Left colon (tissue), 2 donors: ENCODE measurements around the gene PDZRN4. TPM values are rescaled to one million over a fixed set of nuclear protein-coding genes. Genes with fewer than 3 reads are reported as not detected.
"Not testable (repeated sequence)": the region's sequence is repeated elsewhere in the genome, so short reads cannot be mapped to it uniquely, and the experiment has no call there.

Experiments
- ATAC-seq: fragments of 200-7000 bp; cut with Tn5 transposase; one replicate; pipeline ENCODE4 v1.9.1; 2020; ENCODE audit warnings: mild to moderate bottlenecking, moderate library complexity
- DNase-seq, 2 donors: peaks; one replicate each; pipeline ENCODE4 v3.0.0-alpha.2; 2020
- intact Hi-C, 2 donors: fragments of 100-400 bp; cut with DNase I in 1 of 2; cut with micrococcal nuclease in 1 of 2; formaldehyde crosslinking; loops; one replicate each; pipeline versions ENCODE4 v1.11.2 to v1.14.0; 2022; cut with DNase I, micrococcal nuclease
- total RNA-seq, 2 donors: library from RNA; stranded (reverse); fragmentation: NEBNext Ultra II Directional; extraction: Animal tissue kit (Norgen Biotek cat#: 25700); gene quantifications; one replicate each; pipeline ENCODE4 v1.2.1, GENCODE V29; 2021
- donor health status: DM: no; HTN: no; CAD: no.
- donor health status: DM: yes; HTN: yes; CAD: no.

PDZRN4 gene
- total RNA-seq, 2 donors from 2014 or later = 0.12 to 3.5 TPM

DNA sequence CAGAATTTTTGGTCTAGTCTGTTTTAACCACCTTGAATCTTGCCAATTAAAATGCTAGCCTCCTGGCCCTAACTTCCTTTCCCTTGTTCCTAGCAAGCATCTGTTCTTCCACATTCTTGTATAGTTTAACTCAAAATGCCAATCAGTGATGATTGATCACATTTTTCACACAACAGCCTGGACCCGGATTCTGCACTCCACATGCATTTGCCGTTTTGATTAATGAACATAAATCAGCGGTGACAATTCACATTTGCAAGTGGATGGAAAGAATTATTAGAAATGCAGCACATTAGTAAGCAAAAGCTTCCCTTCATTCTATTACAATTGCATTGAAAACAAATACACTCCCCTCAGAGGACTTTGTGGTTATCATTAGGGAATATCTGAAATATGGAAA lies 83.4 kb downstream of the PDZRN4 start:
- intact Hi-C loops = loop anchor here in 1 of 2 donors (10.0 kb wide), 1 partner anchor 753 kb away; no protein-coding TSS in a partner anchor
- DNase-seq (no peak), ATAC-seq (no peak)

GRCh38 chr12:41274643-41275042 lies 86.5 kb downstream of the PDZRN4 start:
- no peak for ATAC-seq
- DNase-seq = no peak
- intact Hi-C loops = loop anchor here in 1 of 2 donors (10.0 kb wide), 1 partner anchor 750 kb away; no protein-coding TSS in a partner anchor

GRCh38 chr12:41277100-41277945 lies 89.2 kb downstream of the PDZRN4 start:
- no peak for DNase-seq
- no peak for ATAC-seq

DNA sequence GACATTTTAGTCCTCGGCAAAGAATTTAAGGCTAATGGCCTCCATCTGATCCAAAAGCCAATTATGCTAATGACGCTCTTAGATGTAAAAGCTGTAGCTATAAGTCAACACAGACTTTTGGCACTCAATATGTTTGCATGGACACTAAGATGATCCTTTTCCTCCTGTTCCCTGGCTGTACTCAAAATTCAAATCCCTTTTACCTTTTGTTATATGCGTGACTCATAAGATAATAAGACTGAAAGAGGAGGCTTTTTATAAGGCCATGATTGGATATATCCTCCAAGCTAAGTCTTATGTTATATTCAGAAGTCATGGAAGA lies 89.8 kb downstream of the PDZRN4 start:
- intact Hi-C loops = loop anchor here in 1 of 2 donors (10.0 kb wide), 1 partner anchor 747 kb away; no protein-coding TSS in a partner anchor
- ATAC-seq = no peak
- no peak for DNase-seq

More at GRCh38 chr12:41277100-41277945, 89.2 kb downstream of the PDZRN4 start:
- intact Hi-C loops = loop anchor here in 1 of 2 donors (10.0 kb wide), 1 partner anchor 747 kb away; no protein-coding TSS in a partner anchor

DNA sequence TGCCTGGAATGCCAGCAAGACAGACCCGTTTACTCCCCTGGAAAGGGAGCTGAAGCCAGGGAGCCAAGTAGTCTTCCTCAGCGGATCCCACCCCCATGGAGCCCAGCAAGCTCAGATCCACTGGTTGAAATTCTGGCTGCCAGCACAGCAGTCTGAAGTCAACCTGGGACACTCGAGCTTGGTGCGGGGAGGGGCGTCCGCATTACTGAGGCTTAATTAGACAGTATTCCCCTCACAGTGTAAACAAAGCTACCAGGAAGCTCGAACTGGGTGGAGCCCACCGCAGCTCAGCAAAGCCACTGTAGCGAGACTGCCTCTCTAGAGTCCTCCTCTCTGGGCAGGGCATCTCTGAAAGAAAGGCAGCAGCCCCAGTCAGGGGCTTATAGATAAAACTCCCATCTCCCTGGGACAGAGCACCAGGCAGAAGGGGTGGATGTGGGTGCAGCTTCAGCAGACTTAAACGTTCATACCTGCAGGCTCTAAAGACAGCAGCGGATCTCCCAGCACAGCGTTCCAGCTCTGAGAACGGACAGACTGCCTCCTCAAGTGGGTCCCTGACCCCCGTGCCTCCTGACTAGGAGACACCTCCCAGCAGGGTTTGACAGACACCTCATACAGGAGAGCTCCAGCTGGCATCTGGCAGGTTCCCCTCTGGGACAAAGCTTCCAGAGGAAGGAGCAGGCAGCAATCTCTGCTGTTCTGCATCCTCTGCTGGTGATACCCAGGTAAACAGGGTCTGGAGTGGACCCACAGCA lies 92.4 kb downstream of the PDZRN4 start:
- DNase-seq, ATAC-seq, intact Hi-C loops: not testable (repeated sequence)

DNA sequence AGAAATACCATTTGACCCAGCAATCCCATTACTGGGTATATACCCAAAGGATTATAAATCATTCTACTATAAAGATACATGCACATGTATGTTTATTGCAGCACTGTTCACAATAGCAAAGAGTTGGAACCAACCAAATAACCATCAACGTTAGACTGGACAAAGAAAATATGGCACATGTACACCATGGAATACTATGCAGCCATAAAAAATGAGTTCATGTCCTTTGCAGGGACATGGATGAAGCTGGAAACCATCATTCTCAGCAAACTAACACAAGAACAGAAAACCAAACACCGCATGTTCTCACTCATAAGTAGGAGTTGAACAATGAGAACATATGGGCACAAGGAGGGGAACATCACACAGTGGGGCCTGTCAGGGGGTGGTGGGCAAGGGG lies 97.3 kb downstream of the PDZRN4 start:
- intact Hi-C loops, ATAC-seq, DNase-seq: not testable (repeated sequence)

GRCh38 chr12:41286426-41286825 lies 98.3 kb downstream of the PDZRN4 start:
- DNase-seq (no peak), ATAC-seq (no peak)
- intact Hi-C loops = no loop called here

DNA sequence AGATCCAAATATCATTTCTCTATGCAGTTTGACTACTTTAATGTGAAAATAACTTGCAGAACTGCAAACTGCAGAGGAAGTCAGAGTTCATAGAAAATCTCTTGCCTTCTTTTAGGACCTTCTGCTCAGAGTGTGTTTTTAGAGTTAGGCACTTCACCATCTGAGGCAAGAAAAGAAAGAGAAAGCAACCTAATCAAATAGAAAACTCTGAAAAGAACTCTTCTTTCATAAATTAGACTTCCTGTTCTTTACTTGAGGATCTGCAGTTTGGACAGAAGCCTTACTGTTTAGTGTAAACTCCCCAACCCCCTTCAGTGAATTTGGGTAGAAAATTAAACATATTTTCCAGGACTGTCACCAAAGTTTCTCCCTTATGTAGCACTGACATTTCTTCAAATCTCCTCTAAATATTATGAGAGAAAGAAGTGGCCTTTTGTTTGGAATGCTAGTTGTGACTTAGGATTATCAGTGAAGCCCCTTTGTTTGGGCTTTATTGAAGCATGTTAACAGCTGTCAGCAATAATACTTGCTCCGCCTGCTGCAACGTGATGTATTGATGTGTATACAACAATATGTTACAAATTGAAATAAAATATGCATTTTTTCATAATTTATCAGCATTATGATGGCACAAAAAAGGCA lies 99.5 kb downstream of the PDZRN4 start:
- intact Hi-C loops = no loop called here
- DNase-seq = no peak
- no peak for ATAC-seq

- DNase-seq (no peak), ATAC-seq (no peak)
- intact Hi-C loops = no loop called here
These were observed 100.2 kb downstream of the PDZRN4 start for GRCh38 chr12:41288142-41288811.

- intact Hi-C loops = no loop called here
- ATAC-seq = no peak
- DNase-seq = no peak
These were observed 101.4 kb downstream of the PDZRN4 start for GRCh38 chr12:41289501-41289900.

- intact Hi-C loops = no loop called here
- DNase-seq (no peak), ATAC-seq (peak; percentile 44)
These were observed 104.9 kb downstream of the PDZRN4 start for GRCh38 chr12:41293011-41293410.

- intact Hi-C loops = no loop called here
- ATAC-seq = no peak
These were observed 105.3 kb downstream of the PDZRN4 start for GRCh38 chr12:41293461-41293860.

DNA sequence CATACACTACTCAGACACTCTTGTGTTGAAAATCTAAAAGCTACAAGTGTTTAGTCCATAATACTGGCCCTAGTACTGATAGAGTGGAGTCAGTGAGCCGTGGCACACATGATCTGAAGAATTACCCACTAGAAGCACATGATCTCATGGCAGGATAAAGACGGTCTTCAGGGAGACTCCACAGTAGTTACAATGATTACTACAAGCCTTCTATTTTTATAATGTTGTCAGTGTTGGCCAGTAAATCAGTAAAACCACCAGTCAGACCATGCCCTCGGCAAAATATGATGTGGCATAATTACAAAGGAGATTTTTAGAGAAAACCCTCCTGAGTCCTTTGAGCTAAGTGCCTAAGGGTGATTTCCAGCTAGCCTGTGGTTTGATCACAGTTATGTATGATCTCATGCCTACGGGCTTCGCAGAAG lies 114.9 kb downstream of the PDZRN4 start:
- DNase-seq (no peak), ATAC-seq (no peak)
- intact Hi-C loops = no loop called here

More at GRCh38 chr12:41293461-41293860, 105.3 kb downstream of the PDZRN4 start:
- DNase-seq = no peak

- intact Hi-C loops = no loop called here
- DNase-seq (no peak), ATAC-seq (no peak)
These were observed 116.4 kb downstream of the PDZRN4 start for GRCh38 chr12:41304526-41304925.

DNA sequence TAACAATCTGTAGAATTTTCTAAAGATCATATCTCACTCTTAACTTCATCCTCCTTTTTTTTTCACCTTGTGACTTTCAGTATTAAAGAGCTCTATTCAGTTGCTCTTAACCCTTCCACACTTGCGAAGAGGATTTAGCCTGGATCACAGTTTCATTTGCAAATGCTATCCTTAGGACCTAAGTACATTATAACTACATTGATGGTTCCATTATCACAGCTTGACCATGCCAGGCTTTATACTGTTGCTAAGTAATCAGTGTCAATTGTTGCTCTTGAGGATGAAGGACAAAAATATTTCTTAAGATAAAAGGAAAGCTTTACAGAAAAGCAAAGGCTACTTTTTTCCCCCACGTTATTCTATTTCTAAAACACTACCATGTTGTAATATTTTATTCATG lies 122.2 kb downstream of the PDZRN4 start:
- no peak for ATAC-seq
- intact Hi-C loops = no loop called here

DNA sequence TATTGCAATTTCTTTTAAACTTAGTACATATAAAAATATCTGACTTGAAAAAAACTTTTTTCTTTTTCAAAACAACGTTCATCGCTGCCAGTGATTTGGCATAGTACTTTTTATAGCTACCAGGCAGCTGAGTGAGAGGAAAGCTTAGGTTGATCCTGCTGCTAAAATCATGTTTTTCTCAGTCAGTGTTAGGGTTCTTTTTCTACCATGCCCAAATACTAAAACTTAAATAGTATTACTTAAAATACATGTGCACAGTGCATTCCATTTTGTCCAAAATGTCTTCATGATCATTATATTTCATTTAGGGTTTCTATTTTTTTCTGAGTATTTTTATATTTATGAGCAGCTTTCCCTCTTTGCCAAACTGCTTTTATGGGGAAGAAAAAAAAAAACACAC lies 123.8 kb downstream of the PDZRN4 start:
- no peak for ATAC-seq
- intact Hi-C loops = no loop called here
- no peak for DNase-seq

More for the DNA sequence above, 122.2 kb downstream of the PDZRN4 start:
- no peak for DNase-seq

DNA sequence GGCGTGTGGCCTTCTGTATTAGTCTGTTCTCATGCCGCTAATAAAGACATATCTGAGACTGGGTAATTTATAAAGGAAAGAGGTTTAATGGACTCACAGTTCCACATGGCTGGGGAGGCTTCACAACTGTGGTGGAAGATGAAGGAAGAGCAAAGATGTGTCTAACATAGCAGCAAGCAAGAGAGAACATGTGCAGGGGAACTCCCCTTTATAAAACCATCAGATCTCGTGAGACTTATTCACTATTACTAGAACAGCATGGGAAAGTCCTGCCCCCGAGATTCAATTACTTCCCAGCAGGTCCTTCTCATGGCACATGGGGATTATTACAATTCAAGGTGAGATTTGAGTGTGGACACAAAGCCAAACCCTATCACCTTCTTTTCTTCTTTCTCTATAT lies 124.3 kb downstream of the PDZRN4 start:
- ATAC-seq = not testable (repeated sequence)

GRCh38 chr12:41325336-41325735 lies 137.2 kb downstream of the PDZRN4 start:
- intact Hi-C loops = no loop called here
- DNase-seq = no peak
- no peak for ATAC-seq

More for the DNA sequence above, 124.3 kb downstream of the PDZRN4 start:
- intact Hi-C loops, DNase-seq: not testable (repeated sequence)
